Ramos (cell line): Measurements from ENCODE around the gene SMOC2.
"Not testable (repeated sequence)": the region's sequence is repeated elsewhere in the genome, so short reads cannot be mapped to it uniquely, and the experiment has no call there.

ENCODE experiments used
- in situ Hi-C: fragments of 300-500 bp; cut with MboI; formaldehyde crosslinking; loops from one replicate; pipeline ENCODE4 v1.14.3; 2022; ENCODE audit warnings: low sequenced_read_pairs; ENCODE audit not compliant: unreplicated experiment

Gene SMOC2

GRCh38 chr6:168559574-168560098 is 118.7 kb downstream of the SMOC2 start:
- in situ Hi-C loops = no loop called here

GRCh38 chr6:168560126-168560525 is 119.1 kb downstream of the SMOC2 start:
- in situ Hi-C loops = no loop called here

- in situ Hi-C loops = no loop called here
These were observed 121.7 kb downstream of the SMOC2 start for GRCh38 chr6:168562576-168563151.

GRCh38 chr6:168563656-168564055 is 122.7 kb downstream of the SMOC2 start:
- in situ Hi-C loops = no loop called here

- in situ Hi-C loops = no loop called here
These were observed 124.1 kb downstream of the SMOC2 start for GRCh38 chr6:168565112-168565511.

GRCh38 chr6:168570211-168570610 is 129.2 kb downstream of the SMOC2 start:
- in situ Hi-C loops = no loop called here

GRCh38 chr6:168571268-168571667 is 130.3 kb downstream of the SMOC2 start:
- in situ Hi-C loops = no loop called here

- in situ Hi-C loops = not testable (repeated sequence)
These were observed 132.4 kb downstream of the SMOC2 start for GRCh38 chr6:168573276-168573835.

GRCh38 chr6:168574075-168574698 is 133.2 kb downstream of the SMOC2 start:
- in situ Hi-C loops = no loop called here

- in situ Hi-C loops = no loop called here
These were observed 133.8 kb downstream of the SMOC2 start for GRCh38 chr6:168574699-168575195.

- in situ Hi-C loops = no loop called here
These were observed 134.5 kb downstream of the SMOC2 start for GRCh38 chr6:168575346-168576098.

- in situ Hi-C loops = no loop called here
These were observed 135.4 kb downstream of the SMOC2 start for GRCh38 chr6:168576388-168576787.

- in situ Hi-C loops = no loop called here
These were observed 136.5 kb downstream of the SMOC2 start for GRCh38 chr6:168577496-168577895.

- in situ Hi-C loops = no loop called here
These were observed 137.1 kb downstream of the SMOC2 start for GRCh38 chr6:168578036-168578435.

GRCh38 chr6:168581236-168581635 is 140.3 kb downstream of the SMOC2 start:
- in situ Hi-C loops = no loop called here

- in situ Hi-C loops = no loop called here
These were observed 140.7 kb downstream of the SMOC2 start for GRCh38 chr6:168581706-168582105.

GRCh38 chr6:168582571-168582981 is 141.6 kb downstream of the SMOC2 start:
- in situ Hi-C loops = no loop called here

GRCh38 chr6:168583126-168583525 is 142.1 kb downstream of the SMOC2 start:
- in situ Hi-C loops = no loop called here

GRCh38 chr6:168583821-168584220 is 142.8 kb downstream of the SMOC2 start:
- in situ Hi-C loops = no loop called here

- in situ Hi-C loops = no loop called here
These were observed 143.3 kb downstream of the SMOC2 start for GRCh38 chr6:168584249-168584648.

- in situ Hi-C loops = no loop called here
These were observed 143.7 kb downstream of the SMOC2 start for GRCh38 chr6:168584671-168585070.
